ENCODE measurements around the gene SERP2. TPM values are rescaled to one million over a fixed set of nuclear protein-coding genes. Genes with fewer than 3 reads are reported as not detected.

Gene SERP2
- total RNA-seq, 1 donor: 9.5 TPM

DNA sequence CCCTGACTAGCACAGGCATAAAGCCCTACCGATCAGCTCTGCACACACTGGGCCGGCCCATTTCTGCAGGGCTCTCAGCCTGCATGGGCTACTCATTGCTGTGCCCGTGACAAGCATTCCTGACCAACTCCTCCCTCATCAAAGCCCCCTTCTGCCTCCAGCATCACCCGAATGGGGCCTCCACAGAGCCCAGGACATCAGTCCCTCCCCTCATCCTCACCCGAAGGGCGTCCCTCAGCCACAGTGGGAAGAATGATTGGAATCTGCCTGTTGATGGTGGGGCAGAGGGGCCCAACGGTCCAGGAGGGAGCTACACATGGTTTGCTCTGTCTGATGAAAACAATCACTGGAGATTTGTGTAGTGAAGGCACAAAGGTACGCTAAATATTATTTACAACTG is 43.8 kb downstream of the SERP2 start:
- no peak for DNase-seq (ENCODE audit: low read depth)
- no peak overlapping the region for H3K4me3 ChIP-seq (ENCODE audit: low read depth, low read length)
- TF ChIP-seq, protein P1, sequence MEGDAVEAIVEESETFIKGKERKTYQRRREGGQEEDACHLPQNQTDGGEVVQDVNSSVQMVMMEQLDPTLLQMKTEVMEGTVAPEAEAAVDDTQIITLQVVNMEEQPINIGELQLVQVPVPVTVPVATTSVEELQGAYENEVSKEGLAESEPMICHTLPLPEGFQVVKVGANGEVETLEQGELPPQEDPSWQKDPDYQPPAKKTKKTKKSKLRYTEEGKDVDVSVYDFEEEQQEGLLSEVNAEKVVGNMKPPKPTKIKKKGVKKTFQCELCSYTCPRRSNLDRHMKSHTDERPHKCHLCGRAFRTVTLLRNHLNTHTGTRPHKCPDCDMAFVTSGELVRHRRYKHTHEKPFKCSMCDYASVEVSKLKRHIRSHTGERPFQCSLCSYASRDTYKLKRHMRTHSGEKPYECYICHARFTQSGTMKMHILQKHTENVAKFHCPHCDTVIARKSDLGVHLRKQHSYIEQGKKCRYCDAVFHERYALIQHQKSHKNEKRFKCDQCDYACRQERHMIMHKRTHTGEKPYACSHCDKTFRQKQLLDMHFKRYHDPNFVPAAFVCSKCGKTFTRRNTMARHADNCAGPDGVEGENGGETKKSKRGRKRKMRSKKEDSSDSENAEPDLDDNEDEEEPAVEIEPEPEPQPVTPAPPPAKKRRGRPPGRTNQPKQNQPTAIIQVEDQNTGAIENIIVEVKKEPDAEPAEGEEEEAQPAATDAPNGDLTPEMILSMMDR (IDR thresholded peaks at IDR 0.05; ENCODE audit: insufficient read depth, low read length): no peak

DNA sequence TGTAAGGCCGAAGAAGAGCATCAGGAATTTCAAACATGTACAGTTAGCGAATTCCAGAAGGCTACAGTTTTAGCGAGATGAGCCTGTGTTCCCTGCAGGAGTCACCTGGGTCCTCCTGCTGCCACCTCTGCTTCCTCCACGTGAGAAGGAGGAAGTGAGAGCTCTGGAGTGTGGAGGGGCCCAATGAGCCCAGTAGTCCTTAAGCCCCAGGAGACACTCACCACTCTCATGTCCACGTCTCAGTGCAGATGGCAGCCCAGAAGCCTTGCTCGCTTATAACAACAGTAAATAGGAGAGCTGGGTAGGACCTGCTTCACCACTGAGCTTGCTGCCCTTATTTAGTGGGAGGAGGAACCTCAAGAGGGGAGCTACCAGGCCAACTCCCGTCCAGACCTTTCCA is 44.3 kb downstream of the SERP2 start:
- no peak for DNase-seq (ENCODE audit: low read depth)
- TF ChIP-seq, protein P1 (IDR thresholded peaks at IDR 0.05; ENCODE audit: insufficient read depth, low read length): no peak

DNA sequence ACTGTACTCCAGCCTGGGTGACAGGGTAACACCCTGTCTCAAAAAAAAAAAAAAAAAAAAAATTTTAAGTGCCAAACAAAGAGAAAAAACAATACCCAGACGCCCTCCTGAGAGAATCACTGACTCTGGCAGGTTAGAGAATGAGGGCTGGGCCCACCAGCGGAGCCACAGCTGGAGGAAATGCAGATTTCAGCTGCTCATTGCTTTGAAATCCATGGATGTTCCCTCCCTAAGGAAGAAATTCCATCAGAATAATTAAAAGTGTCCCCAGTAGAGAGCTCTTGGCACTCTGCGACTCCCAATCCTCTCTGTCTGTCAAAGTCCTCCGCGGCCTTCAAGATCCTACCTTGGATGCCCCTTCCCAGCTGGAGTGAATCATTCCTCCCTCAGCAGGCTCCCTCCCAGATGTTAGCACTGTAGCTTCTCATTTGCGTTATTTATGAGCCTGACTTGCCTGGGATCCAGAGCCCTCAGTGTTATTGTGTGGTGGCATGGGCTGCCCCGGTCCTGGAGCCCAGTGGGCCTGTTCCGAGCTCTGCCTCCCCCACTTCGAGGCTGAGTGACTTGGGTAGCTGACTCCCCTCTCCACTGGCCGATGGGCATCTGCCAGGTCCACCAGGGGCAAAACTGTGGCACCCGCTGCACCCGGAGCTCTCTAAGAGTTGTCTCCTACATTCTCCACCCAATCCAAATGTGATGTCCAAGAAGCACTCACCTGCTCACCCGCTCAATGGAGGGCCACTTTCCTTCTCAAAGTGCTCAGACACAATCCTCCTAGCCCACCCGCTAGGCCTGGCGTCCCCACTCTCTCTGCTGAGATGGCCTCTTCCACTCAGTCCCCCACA is 47.0 kb downstream of the SERP2 start:
- TF ChIP-seq, protein P1 (IDR thresholded peaks at IDR 0.05; ENCODE audit: insufficient read depth, low read length): no peak
- no peak for DNase-seq (ENCODE audit: low read depth)
- H3K4me3 ChIP-seq (ENCODE audit: low read depth, low read length): no peak overlapping the region

More for the DNA sequence above, 44.3 kb downstream of the SERP2 start:
- H3K4me3 ChIP-seq (ENCODE audit: low read depth, low read length): no peak overlapping the region

DNA sequence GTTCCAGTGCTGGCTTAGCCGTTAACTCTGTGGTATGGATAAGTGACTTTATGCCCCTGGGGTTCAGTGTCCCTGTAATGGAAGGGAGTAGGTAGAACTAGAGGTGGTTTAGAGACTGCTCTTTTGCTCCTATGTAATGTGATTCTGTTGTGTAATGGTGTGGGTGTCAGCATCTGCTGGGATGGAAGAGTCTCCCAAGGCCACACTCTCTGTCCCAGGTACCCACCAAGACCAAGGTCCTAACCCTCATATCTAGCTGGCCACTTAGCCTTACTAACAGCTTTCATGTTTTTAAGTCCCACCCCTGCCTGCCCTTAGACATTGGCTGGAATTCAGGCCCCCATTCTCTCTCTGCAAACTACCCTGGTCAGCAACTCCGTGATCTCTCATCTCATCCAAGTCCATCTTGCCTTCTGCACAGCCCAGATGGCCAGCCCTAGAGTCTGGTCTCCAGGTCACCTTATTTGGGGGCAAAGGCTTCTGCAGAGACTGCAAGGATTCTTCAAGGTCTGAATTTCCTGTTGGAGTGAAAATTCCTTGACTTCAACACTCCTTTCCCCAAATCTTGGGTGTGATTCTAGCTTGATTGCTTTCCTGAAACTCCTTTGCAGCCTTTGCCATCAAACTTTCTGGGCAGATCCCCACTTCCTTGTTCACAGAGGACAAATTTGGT is 48.4 kb downstream of the SERP2 start:
- TF ChIP-seq, protein P1 (IDR thresholded peaks at IDR 0.05; ENCODE audit: insufficient read depth, low read length): no peak
- H3K4me3 ChIP-seq (ENCODE audit: low read depth, low read length): no peak overlapping the region
- no peak for DNase-seq (ENCODE audit: low read depth)

DNA sequence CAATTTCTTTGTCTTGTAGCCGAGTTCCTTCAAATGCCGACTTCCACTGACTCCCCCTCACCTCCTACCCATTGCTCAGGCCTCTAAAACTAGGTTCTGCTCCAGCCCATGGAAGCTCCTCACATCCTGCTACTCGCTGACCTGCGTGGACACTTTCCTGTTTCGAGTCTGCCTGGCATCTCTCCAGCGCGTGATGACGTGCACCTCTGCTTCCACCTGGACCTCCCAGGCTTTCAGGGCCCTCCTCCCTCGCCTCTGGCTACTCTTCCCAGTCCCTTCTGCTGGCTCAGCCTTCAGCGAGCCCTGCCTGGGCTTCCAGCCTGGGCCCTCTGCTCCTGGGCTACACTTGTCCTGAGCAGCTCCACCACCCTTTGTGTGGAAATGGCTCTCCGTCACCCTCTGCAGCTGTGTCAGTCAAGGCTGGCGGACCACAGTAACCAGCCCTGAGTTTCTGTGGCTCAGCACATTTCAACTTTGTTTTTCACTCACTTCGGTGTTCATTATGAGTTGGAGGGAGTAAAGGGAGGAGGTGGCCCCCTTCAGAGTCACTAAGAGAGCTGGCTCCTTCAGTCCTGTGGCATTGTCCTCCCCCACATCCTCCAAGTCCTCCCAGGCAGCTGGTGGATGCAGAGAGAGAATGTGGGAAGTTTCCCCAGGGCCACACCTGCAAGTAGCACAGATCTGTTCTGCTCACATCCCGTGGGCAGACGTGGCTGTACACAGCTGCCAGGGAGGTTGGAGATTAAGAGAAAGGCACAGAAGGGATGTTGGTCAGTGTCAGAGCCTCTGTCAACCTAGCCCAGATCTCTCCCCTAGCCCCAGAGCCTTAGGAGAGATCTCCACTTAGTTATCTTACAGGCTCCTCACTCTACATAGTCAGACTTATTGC is 49.4 kb downstream of the SERP2 start:
- no peak overlapping the region for H3K4me3 ChIP-seq (ENCODE audit: low read depth, low read length)
- DNase-seq (ENCODE audit: low read depth): no peak
- TF ChIP-seq, protein P1 (IDR thresholded peaks at IDR 0.05; ENCODE audit: insufficient read depth, low read length): no peak

DNA sequence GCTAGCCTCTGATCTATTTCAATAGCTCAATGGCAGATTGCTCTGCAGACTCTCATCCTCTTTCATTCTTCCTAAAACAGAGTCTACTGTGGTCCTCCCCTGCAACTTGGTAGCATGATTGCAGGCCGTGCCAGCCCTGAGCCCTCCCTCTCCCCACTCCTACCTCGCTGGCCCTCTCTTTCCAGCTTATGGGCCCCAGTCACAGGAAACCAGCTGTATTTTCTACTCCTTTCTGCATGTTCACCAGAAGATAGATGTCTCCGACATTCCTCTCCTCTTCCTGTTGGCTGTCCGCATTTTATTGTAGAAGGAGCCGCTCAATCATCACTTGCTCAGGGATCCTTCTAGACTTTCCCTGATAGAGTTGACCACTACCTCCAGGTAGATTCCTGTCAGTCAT is 50.2 kb downstream of the SERP2 start:
- TF ChIP-seq, protein P1 (IDR thresholded peaks at IDR 0.05; ENCODE audit: insufficient read depth, low read length): no peak
- no peak for DNase-seq (ENCODE audit: low read depth)
- no peak overlapping the region for H3K4me3 ChIP-seq (ENCODE audit: low read depth, low read length)

All from fibroblast of the aortic adventitia (primary cell).